Hypothalamus (tissue), 51 donors: ENCODE measurements around the gene OR1K1.

Experiments
- DNase-seq, 51 donors: peaks; one replicate each; lab custom pipeline; 2025; lab: John Stamatoyannopoulos, UW

The OR1K1 gene

GRCh38 chr9:122848256-122848943 lies 48.5 kb downstream of the OR1K1 start:
- DNase-seq = no peak
